ENCODE data around the gene ARMC3.
"Not testable (repeated sequence)": the region's sequence is repeated elsewhere in the genome, so short reads cannot be mapped to it uniquely, and the experiment has no call there.

The ARMC3 gene

GRCh38 chr10:22927661-22928403 is at the start of gene ARMC3:
TSS of gene ARMC3 (plus strand) at chr10:22928053. CDS start at chr10:22931997, 3,944 bp downstream.
- no peak for DNase-seq (ENCODE audit: low read depth)

- DNase-seq (ENCODE audit: low read depth): no peak
Observed at GRCh38 chr10:22891797-22892196, 36.1 kb upstream of the ARMC3 start.

- DNase-seq (ENCODE audit: low read depth): no peak
Observed at GRCh38 chr10:22893781-22894180, 34.1 kb upstream of the ARMC3 start.

- no peak for DNase-seq (ENCODE audit: low read depth)
Observed at GRCh38 chr10:22894714-22895113, 33.1 kb upstream of the ARMC3 start.

- no peak for DNase-seq (ENCODE audit: low read depth)
Observed at GRCh38 chr10:22895252-22895651, 32.6 kb upstream of the ARMC3 start.

- DNase-seq (ENCODE audit: low read depth): no peak
Observed at GRCh38 chr10:22897371-22897770, 30.5 kb upstream of the ARMC3 start.

- DNase-seq (ENCODE audit: low read depth): no peak
Observed at GRCh38 chr10:22899307-22899706, 28.5 kb upstream of the ARMC3 start.

- no peak for DNase-seq (ENCODE audit: low read depth)
Observed at GRCh38 chr10:22899775-22900174, 28.1 kb upstream of the ARMC3 start.

- DNase-seq (ENCODE audit: low read depth): no peak
Observed at GRCh38 chr10:22900841-22901601, 26.8 kb upstream of the ARMC3 start.

- not testable (repeated sequence) for DNase-seq (ENCODE audit: low read depth)
Observed at GRCh38 chr10:22902147-22902546, 25.7 kb upstream of the ARMC3 start.

GRCh38 chr10:22903694-22904093 is 24.2 kb upstream of the ARMC3 start:
- no peak for DNase-seq (ENCODE audit: low read depth)

- no peak for DNase-seq (ENCODE audit: low read depth)
Observed at GRCh38 chr10:22906767-22907166, 21.1 kb upstream of the ARMC3 start.

- no peak for DNase-seq (ENCODE audit: low read depth)
Observed at GRCh38 chr10:22908837-22909236, 19.0 kb upstream of the ARMC3 start.

- not testable (repeated sequence) for DNase-seq (ENCODE audit: low read depth)
Observed at GRCh38 chr10:22909673-22910072, 18.2 kb upstream of the ARMC3 start.

GRCh38 chr10:22911067-22911466 is 16.8 kb upstream of the ARMC3 start:
- DNase-seq (ENCODE audit: low read depth): no peak

GRCh38 chr10:22911889-22912762 is 15.7 kb upstream of the ARMC3 start:
- DNase-seq (ENCODE audit: low read depth): no peak

GRCh38 chr10:22912763-22913384 is 15.0 kb upstream of the ARMC3 start:
- DNase-seq (ENCODE audit: low read depth): no peak

- DNase-seq (ENCODE audit: low read depth): no peak
Observed at GRCh38 chr10:22913474-22914092, 14.3 kb upstream of the ARMC3 start.

- no peak for DNase-seq (ENCODE audit: low read depth)
Observed at GRCh38 chr10:22915314-22915713, 12.5 kb upstream of the ARMC3 start.

GRCh38 chr10:22925088-22925487 is 2.8 kb upstream of the ARMC3 start:
- DNase-seq (ENCODE audit: low read depth): no peak

- no peak for DNase-seq (ENCODE audit: low read depth)
Observed at GRCh38 chr10:22927166-22927565, 687 bp upstream of the ARMC3 start.

- DNase-seq (ENCODE audit: low read depth): not testable (repeated sequence)
Observed at GRCh38 chr10:22929053-22929452, 1.2 kb downstream of the ARMC3 start.

Measured in GM04504 (cell line).